Suppressor macrophage treated with lipopolysaccharide for 1 hour (primary cell): ENCODE data around the gene GSE1.

Experiments
- DNase-seq, 3 donors: peaks; one replicate each; pipeline ENCODE4 v3.0.0-alpha.2; 2020 to 2022

The GSE1 gene

DNA sequence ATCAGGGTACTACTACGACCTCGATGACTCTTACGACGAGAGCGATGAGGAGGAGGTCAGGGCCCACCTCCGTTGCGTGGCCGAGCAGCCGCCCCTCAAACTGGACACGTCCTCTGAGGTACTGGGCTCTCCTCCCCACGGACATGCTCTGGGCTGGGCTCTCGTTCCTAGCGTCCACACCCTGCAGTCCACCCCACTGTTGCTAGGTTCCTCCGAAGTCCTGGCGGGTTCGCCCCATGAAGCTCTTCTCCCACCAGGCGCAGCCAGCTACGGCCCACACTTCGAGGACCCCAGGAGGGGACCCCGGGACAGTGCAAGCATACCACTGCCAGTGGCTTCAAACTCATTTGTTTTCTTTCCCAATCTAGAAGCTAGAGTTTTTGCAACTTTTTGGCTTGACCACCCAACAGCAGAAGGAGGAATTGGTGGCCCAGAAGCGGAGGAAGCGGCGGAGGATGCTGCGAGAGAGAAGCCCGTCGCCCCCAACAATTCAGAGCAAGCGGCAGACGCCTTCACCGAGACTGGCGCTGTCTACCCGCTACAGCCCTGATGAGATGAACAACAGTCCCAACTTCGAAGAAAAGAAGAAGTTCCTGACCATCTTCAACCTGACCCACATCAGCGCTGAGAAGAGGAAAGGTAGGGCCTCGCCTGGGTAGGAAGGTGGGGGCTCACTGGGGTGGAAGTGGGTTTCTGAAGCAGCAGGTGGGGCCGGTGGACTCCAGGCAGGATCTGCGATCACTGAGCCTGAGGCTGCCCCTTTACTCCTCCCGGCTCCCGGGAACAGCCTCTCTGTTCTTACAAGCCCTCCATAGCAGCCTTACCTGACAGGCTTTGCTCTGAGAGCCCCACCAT, 50.1 kb downstream of the GSE1 start:
- DNase-seq = no peak

- no peak for DNase-seq
Observed at GRCh38 chr16:85663891-85664321, 50.8 kb downstream of the GSE1 start.

GRCh38 chr16:85664580-85665372, 51.7 kb downstream of the GSE1 start:
- DNase-seq = no peak

DNA sequence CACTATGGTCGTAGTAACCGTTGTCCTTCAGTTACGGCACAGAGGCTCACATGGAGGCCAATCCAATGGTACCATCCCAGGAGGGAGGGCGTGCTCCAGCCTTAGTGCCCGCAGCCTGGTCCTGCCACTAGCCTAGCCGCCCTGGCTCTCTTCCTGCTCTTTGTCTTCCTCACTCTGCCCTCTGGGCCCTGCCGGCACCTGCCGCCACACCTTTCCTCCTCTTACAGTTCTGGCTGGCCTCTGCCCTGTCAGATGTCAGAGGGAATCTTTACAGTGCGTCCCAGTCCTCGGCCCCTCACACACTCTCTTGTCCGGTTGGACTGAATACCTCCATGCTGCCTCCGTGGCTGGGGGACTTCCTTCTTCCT, 52.2 kb downstream of the GSE1 start:
- no peak for DNase-seq

DNA sequence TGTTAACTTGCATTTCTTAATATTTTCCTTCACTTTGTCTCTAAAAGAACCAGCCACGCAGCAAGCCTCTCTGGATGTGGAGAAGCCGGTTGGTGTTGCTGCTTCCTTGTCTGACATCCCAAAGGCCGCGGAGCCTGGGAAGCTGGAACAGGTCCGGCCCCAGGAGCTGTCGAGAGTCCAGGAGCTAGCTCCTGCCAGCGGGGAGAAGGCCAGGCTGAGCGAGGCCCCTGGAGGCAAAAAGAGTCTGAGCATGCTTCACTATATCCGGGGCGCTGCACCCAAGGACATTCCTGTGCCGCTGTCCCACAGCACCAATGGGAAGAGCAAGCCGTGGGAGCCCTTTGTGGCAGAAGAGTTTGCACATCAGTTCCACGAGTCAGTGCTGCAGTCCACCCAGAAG, 52.8 kb downstream of the GSE1 start:
- no peak for DNase-seq

DNA sequence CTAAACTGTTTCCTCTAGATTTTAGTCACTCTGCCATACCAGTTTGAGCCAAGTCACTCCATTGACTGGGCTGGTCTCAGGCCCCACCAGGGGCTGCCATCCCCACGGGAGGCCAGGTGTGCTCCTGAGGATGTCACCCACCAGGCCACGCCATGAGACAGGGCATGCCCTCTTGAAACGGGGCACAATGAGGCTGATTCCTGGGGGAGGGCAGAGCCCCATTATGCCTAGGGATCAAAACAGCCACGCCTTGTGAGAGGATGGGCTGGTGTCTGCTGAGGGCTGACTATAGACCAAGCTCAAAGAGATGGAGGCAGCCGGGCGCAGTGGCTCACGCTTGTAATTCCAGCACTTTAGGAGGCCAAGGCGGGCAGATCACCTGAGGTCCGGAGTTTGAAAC, 54.1 kb downstream of the GSE1 start:
- DNase-seq = no peak

DNA sequence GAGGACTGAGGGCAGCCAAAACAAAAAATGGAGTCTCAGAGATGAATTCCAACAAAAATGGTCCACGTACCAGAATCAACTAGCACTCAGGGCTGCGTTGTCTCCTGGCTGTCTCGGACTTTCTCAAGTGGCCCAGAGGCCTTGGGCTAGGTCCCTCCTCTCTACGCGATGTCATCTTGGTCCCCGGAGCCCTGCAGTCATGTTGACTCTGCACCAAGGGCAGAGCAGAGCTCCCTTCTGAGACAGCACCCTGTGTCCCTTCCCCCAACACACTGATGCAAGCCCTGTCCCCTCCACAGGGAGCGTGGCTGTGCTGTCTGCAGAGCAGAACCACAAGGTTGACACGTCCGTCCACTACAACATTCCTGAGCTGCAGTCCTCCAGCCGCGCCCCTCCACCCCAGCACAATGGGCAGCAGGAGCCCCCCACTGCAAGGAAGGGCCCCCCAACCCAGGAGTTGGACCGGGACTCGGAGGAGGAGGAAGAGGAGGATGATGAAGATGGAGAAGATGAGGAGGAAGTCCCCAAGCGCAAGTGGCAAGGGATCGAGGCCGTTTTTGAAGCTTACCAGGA, 54.8 kb downstream of the GSE1 start:
- no peak for DNase-seq

- DNase-seq = no peak
Observed at GRCh38 chr16:85668676-85669424, 55.7 kb downstream of the GSE1 start.

DNA sequence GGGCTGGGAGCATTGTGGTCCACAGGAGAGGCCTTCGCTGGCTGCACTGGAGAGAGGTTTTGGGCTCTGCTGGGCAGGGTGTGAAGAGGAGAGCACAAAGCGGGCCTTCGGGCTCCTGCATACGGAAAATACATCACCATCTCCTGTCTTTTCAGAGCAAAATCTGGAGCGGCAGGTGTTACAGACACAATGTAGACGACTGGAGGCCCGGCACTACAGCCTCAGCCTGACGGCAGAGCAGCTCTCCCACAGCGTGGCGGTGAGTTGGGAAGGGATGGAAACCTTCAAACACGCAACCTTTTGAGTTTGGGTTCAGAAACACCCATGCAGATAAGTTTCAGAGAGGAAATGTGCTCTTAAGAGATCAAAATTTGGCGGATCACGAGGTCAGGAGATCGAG, 57.7 kb downstream of the GSE1 start:
- DNase-seq = no peak

DNA sequence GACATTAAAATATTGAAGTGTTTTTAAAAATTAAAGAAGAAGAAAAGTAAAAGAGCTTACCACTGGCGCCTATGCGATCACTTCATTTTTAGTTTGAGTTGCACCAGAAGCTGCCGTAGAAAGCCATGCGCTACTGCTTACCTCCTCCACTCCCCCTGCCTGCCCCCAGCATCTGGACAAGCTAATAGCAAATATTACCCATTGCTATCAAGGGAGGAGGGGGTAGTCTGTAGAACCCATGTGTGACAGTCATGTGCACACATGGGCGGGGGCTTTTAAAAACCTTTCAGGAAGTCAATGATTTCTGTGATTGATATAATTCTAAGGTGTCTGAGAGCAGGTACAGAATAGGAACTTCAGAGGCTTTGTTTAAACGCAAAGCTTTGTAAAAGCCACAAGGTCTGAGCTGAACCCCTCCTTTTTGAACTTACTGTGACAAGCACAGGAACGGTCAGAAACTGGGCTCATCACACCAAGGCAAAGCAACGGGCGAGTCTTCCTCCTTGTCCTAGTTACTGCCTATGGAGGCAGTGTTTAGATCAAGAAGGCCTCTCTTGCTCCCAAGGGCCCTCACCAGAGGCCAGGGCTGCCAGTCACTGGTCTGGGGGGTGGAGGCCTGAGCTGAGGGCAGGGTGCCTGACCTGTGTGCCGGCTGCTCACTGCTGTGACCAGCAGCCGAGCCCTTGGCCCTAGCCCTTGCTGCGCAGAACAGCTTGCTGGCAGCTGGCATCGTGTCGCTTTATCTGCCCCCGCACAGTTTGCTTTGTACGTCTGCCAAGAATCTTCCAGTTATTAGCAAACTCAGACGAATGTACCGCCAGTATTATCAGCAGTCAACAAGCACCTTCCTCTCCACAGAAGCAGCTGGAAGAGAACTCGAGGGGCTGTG, 60.7 kb downstream of the GSE1 start:
- DNase-seq = no peak

GRCh38 chr16:85674418-85674755, 61.3 kb downstream of the GSE1 start:
- no peak for DNase-seq

GRCh38 chr16:85674828-85675227, 61.7 kb downstream of the GSE1 start:
- DNase-seq = no peak

DNA sequence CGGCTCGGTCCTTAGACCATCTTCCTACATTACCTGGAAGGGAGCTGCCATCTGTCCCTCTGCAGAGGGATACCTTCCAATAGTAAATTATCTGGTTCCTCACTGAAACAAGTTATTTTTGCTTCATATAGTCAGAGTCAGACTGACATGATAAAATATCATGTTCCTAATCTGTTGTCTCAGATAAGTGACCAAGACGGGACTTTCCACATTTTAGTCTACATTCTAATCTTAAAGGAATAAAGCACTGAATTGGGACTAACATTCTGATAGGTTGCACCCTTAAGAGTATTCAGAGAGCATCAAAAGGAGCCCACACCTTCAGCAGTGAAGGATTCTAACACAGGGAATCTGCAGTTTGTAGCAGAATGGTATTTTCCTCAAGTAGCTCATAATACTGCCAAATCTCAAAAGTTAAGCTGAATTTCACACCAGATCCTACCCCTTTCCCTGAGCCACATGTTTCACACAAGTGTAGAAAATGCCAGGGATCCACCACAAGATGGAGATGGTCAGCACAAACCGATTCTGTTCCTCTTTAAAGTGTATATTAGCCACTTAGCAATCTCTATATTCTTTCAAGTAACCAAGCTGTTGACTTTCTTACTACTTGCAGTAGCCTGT, 62.2 kb downstream of the GSE1 start:
- DNase-seq = peak; percentile 44 to 58 (median 47)

DNA sequence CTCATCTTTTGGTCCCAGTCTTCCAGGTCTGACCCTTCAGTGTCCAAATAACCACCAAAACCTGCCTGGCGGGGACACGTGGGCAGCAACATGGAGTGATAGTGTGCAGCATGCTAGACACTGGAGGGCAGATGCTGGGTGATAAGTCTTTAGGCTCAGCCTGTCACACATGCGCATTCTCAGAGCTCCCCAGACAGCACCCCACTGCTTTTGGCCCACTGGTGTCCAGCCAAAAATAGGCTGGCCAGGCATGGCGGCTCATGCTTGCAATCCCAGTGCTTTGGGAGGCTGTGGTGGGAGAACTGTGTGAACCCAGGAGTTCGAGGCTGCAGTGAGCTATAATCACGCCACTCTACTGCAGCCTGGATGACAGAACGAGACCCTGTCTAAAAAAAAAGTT, 63.3 kb downstream of the GSE1 start:
- DNase-seq = no peak

GRCh38 chr16:85677383-85677967, 64.4 kb downstream of the GSE1 start:
- no peak for DNase-seq

GRCh38 chr16:85678016-85678415, 64.9 kb downstream of the GSE1 start:
- DNase-seq = no peak

DNA sequence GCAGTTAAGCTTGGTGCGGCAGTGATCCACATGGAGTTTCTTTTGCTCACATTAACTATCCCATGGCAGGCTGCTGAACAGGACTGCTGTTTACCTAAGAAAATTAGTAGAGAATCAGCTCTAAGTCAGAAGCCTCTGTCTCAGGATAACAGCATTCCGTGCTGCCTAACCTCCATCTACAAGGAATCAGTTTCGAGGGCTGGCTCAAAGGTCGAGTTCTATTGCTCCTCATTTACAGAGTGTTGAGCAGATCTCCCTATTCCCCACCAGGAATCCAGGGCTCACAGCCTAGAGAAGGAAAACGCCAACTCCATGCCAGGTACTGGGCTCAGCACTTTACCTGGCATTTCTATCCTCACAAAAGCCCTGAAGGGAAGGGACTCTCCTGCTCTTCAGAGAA, 65.7 kb downstream of the GSE1 start:
- no peak for DNase-seq

DNA sequence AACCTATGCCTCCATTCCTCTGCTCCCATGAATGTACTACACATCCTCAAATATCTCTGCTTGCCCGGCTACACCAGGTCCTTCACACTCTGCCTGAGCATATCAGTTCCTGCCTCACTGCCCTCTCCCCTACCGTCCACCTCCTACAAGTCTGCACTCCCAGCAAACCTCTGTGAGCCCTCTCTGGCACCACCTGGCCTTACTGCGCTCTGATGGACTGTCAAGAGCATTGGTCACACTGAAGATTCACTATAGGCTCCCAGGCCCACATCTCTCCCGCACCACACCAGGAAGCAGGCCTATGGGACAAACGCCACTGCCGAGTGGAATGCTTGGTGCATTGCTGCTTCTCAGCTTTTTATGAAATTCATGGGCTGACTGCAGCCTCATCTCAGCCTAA, 66.7 kb downstream of the GSE1 start:
- no peak for DNase-seq

- DNase-seq = no peak
Observed at GRCh38 chr16:85680352-85680944, 67.3 kb downstream of the GSE1 start.

DNA sequence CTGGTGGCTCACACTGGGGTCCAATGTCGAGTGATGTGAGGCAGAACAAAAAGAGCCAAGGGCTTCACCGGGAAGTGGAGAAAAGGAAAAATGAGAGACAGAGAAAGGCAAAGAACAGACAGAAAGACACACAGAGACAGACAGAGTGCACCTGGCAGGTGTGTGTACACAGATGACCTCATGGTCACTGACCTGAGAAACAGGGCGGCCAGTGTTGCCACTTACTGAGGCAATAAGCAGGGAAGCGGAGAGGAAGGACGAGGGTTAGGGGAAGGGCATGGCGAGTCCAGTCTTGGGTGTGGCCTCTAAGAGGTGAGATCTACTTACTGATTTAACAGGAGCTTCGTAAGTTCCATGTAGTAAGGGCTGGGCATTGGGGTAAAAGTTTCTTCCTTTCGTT, 68.1 kb downstream of the GSE1 start:
- DNase-seq = no peak

DNA sequence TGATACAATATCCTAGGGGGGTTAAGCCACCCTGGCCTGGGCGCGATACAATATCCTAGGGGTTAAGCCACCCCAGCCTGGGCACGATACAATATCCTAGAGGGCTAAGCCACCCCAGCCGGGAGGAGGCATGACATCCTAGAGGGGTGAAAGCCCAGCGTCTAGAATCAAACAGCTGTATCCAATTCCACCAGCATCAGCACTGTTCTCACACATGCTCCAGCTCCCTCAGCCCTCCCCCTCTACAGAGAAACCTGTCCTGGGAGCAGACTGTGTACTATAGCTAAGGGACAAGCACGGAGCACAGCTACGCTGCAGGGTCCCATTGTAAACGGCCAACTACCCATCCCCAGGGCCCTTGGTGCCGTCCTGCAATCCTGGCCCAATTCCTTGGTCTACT, 69.4 kb downstream of the GSE1 start:
- DNase-seq = no peak
